Keratinocyte (primary cell): ENCODE data around the gene BBS2. TPM values are rescaled to one million over a fixed set of nuclear protein-coding genes. Genes with fewer than 3 reads are reported as not detected.

ENCODE experiments used
- DNase-seq: peaks from one replicate; pipeline ENCODE4 v3.0.0-alpha.2; 2011; ENCODE audit warnings: low read depth, missing footprints, low spot score
- FAIRE-seq: peaks from 2 replicates; lab custom pipeline; 2011; peaks lifted over from hg19 to GRCh38; lab: Jason Lieb, UNC
- H2AFZ ChIP-seq: 2 replicates; pipeline ENCODE4 v1.6.0; 2012; ENCODE audit warnings: low read length, control low read depth, inconsistent platforms; ENCODE audit not compliant: control insufficient read depth
- H3K27ac ChIP-seq: 2 replicates; pipeline ENCODE4 v1.5.1; 2011; ENCODE audit warnings: low read length; ENCODE audit not compliant: control insufficient read depth, insufficient read depth
- H3K27me3 ChIP-seq: 3 replicates; pipeline ENCODE4 v1.6.0; 2011; ENCODE audit warnings: low read length; ENCODE audit not compliant: control insufficient read depth, insufficient read depth; ENCODE audit errors: extremely low read depth
- H3K36me3 ChIP-seq, 2 experiments: 2 replicates in 1 of 2; 3 replicates in 1 of 2; pipeline ENCODE4 v1.5.1; 2011; ENCODE audit warnings: low read length in 2 of 2, mild to moderate bottlenecking in 1 of 2; ENCODE audit not compliant: control insufficient read depth in 2 of 2, insufficient read depth in 2 of 2; ENCODE audit errors: extremely low read depth in 1 of 2
- H3K4me1 ChIP-seq: 3 replicates; pipeline ENCODE4 v1.5.1; 2011; ENCODE audit warnings: low read length; ENCODE audit not compliant: control insufficient read depth, insufficient read depth; ENCODE audit errors: extremely low read depth
- H3K4me2 ChIP-seq: 3 replicates; pipeline ENCODE4 v1.6.0; 2011; ENCODE audit warnings: low read depth, low read length; ENCODE audit not compliant: control insufficient read depth, insufficient read depth; ENCODE audit errors: extremely low read depth
- H3K4me3 ChIP-seq, 3 experiments: fragments of 200-600 bp in 1 of 3; sonication (generic) in 1 of 3; 2 replicates in 2 of 3; 3 replicates in 1 of 3; pipeline ENCODE4 v1.5.1; 2011 to 2016; ENCODE audit warnings: low read length in 3 of 3, mild to moderate bottlenecking in 3 of 3, control low read depth in 2 of 3, inconsistent platforms in 1 of 3, low read depth in 1 of 3, mixed read lengths in 1 of 3, mixed run types in 1 of 3, moderate library complexity in 1 of 3; ENCODE audit not compliant: control insufficient read depth in 2 of 3, insufficient read depth in 2 of 3; ENCODE audit errors: extremely low read depth in 1 of 3
- H3K79me2 ChIP-seq: 2 replicates; pipeline ENCODE4 v1.6.0; 2012; ENCODE audit warnings: low read length; ENCODE audit not compliant: control insufficient read depth, insufficient read depth
- H3K9ac ChIP-seq: 3 replicates; pipeline ENCODE4 v1.6.0; 2011; ENCODE audit warnings: low read length; ENCODE audit not compliant: control insufficient read depth, insufficient read depth; ENCODE audit errors: extremely low read depth
- H3K9me1 ChIP-seq: 3 replicates; pipeline ENCODE4 v1.6.0; 2011; ENCODE audit warnings: low read length; ENCODE audit not compliant: control insufficient read depth, insufficient read depth; ENCODE audit errors: extremely low read depth
- H3K9me3 ChIP-seq: 2 replicates; pipeline ENCODE4 v1.5.1; 2012; ENCODE audit warnings: low read depth, low read length; ENCODE audit not compliant: control insufficient read depth
- H4K20me1 ChIP-seq: 3 replicates; pipeline ENCODE4 v1.6.0; 2011; ENCODE audit warnings: low read length; ENCODE audit not compliant: control insufficient read depth, insufficient read depth; ENCODE audit errors: extremely low read depth
- EZH2 ChIP-seq: IDR thresholded peaks from one replicate; pipeline ENCODE4 v1.6.1; 2012; ENCODE audit warnings: inconsistent platforms, mild to moderate bottlenecking, low read length, moderate library complexity
- dilution Hi-C: fragments of 300-500 bp; cut with MboI; formaldehyde crosslinking; loops from one replicate; pipeline ENCODE4 v1.7.0; 2020; ENCODE audit warnings: low sequenced_read_pairs; ENCODE audit not compliant: extremely low pct_ligation_motif_present
- polyA plus RNA-seq, 5 experiments: library from polyadenylated mRNA; depleted of rRNA in 3 of 5; stranded (reverse) in 3 of 5; stranded (forward) in 1 of 5; unstranded in 1 of 5; fragments of >200 nt; gene quantifications; 1 replicate in 1 of 5; 2 replicates in 3 of 5; 3 replicates in 1 of 5; pipeline versions ENCODE4 v1.2.1 to v1.2.3, GENCODE V29; 2011 to 2012; ENCODE audit warnings: missing spikeins in 2 of 5, low read depth in 1 of 5, low replicate concordance in 1 of 5
- TF ChIP-seq, protein P1 (sequence below), 3 experiments: IDR thresholded peaks in 1 of 3; conservative IDR thresholded peaks in 1 of 3; optimal IDR thresholded peaks in 1 of 3; 2 replicates in 2 of 3; 3 replicates in 1 of 3; pipeline versions ENCODE3 to v1.5.1; 2011; ENCODE audit warnings: low read length in 3 of 3, mild to moderate bottlenecking in 3 of 3, moderate library complexity in 2 of 3, control low read depth in 1 of 3, inconsistent platforms in 1 of 3; ENCODE audit not compliant: insufficient read depth in 2 of 3; ENCODE audit errors: extremely low read depth in 1 of 3

BBS2 gene
- polyA plus RNA-seq, 1 donor (not counting 4 experiments of a cell fraction or from before 2014, with no cell fraction given), result 76.1 TPM

GRCh38 chr16:56542039-56542438 lies 22.2 kb upstream of the BBS2 start:
- H3K79me2 ChIP-seq, result no peaks in the 10 kb centered on the region
- no peaks in the 10 kb centered on the region for H3K27me3 ChIP-seq
- no peak overlapping the region for H3K4me3 ChIP-seq
- H3K4me1 ChIP-seq, result peaks cover 7% of the 10 kb centered on the region
- FAIRE-seq (no peak), DNase-seq (no peak)
- H4K20me1 ChIP-seq, result no peaks in the 10 kb centered on the region
- no peak overlapping the region for H2AFZ ChIP-seq
- H3K9me1 ChIP-seq, result no peaks in the 10 kb centered on the region
- dilution Hi-C loops, result no loop called here
- H3K9ac ChIP-seq, result no peak overlapping the region
- H3K36me3 ChIP-seq, result no peaks in the 10 kb centered on the region
- H3K9me3 ChIP-seq, result no peaks in the 10 kb centered on the region
- TF ChIP-seq EZH2, result no peak
- TF ChIP-seq, protein P1, sequence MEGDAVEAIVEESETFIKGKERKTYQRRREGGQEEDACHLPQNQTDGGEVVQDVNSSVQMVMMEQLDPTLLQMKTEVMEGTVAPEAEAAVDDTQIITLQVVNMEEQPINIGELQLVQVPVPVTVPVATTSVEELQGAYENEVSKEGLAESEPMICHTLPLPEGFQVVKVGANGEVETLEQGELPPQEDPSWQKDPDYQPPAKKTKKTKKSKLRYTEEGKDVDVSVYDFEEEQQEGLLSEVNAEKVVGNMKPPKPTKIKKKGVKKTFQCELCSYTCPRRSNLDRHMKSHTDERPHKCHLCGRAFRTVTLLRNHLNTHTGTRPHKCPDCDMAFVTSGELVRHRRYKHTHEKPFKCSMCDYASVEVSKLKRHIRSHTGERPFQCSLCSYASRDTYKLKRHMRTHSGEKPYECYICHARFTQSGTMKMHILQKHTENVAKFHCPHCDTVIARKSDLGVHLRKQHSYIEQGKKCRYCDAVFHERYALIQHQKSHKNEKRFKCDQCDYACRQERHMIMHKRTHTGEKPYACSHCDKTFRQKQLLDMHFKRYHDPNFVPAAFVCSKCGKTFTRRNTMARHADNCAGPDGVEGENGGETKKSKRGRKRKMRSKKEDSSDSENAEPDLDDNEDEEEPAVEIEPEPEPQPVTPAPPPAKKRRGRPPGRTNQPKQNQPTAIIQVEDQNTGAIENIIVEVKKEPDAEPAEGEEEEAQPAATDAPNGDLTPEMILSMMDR (optimal IDR thresholded peaks at IDR 0.05 in 1 of 3, IDR thresholded peaks at IDR 0.05 in 1 of 3, conservative IDR thresholded peaks at IDR 0.05 in 1 of 3; ENCODE audit: extremely low read depth in 1 of 3, insufficient read depth in 2 of 3, low read length in 3 of 3), result no peak
- no peak overlapping the region for H3K27ac ChIP-seq
- no peak overlapping the region for H3K4me2 ChIP-seq

GRCh38 chr16:56539656-56540055 lies 19.8 kb upstream of the BBS2 start:
- H3K4me1 ChIP-seq, result no peaks in the 10 kb centered on the region
- H3K4me3 ChIP-seq, result no peak overlapping the region
- H3K9me3 ChIP-seq, result no peaks in the 10 kb centered on the region
- H3K9ac ChIP-seq, result no peak overlapping the region
- TF ChIP-seq, protein P1 (optimal IDR thresholded peaks at IDR 0.05 in 1 of 3, IDR thresholded peaks at IDR 0.05 in 1 of 3, conservative IDR thresholded peaks at IDR 0.05 in 1 of 3; ENCODE audit: extremely low read depth in 1 of 3, insufficient read depth in 2 of 3, low read length in 3 of 3), result no peak
- TF ChIP-seq EZH2, result no peak
- H4K20me1 ChIP-seq, result no peaks in the 10 kb centered on the region
- H2AFZ ChIP-seq, result no peak overlapping the region
- H3K27me3 ChIP-seq, result no peaks in the 10 kb centered on the region
- H3K36me3 ChIP-seq, result no peaks in the 10 kb centered on the region
- DNase-seq (no peak), FAIRE-seq (no peak)
- dilution Hi-C loops, result no loop called here
- H3K4me2 ChIP-seq, result no peak overlapping the region
- H3K79me2 ChIP-seq, result no peaks in the 10 kb centered on the region
- H3K9me1 ChIP-seq, result no peaks in the 10 kb centered on the region
- H3K27ac ChIP-seq, result no peak overlapping the region
